Nephron progenitor cell (in vitro differentiated cells): ENCODE measurements around the gene KCNIP3.

ENCODE experiments used
- DNase-seq: peaks from one replicate; pipeline ENCODE4 v3.0.0; 2021
- H3K27ac Mint-ChIP-seq: 2 replicates; pipeline ENCODE4 v1.8.0; 2021; ENCODE audit warnings: mild to moderate bottlenecking, moderate library complexity, mixed read lengths
- H3K27me3 Mint-ChIP-seq: 2 replicates; pipeline ENCODE4 v1.8.0; 2021; ENCODE audit warnings: mild to moderate bottlenecking, low read depth, mixed read lengths; ENCODE audit not compliant: poor library complexity
- H3K36me3 Mint-ChIP-seq: 2 replicates; pipeline ENCODE4 v1.8.0; 2021; ENCODE audit warnings: low read depth, mixed read lengths
- H3K4me1 Mint-ChIP-seq: 2 replicates; pipeline ENCODE4 v1.8.0; 2021; ENCODE audit warnings: mixed read lengths
- H3K4me3 Mint-ChIP-seq: 2 replicates; pipeline ENCODE4 v1.8.0; 2021; ENCODE audit warnings: mild to moderate bottlenecking, moderate library complexity, mixed read lengths
- H3K9me3 Mint-ChIP-seq: 2 replicates; pipeline ENCODE4 v1.8.0; 2021; ENCODE audit warnings: mild to moderate bottlenecking, moderate library complexity, mixed read lengths
- CTCF ChIP-seq: fragments of 200-600 bp; sonication (generic); IDR thresholded peaks from 2 replicates; pipeline ENCODE4 v1.5.0; 2021; ENCODE audit warnings: antibody characterized with exemption

The KCNIP3 gene

GRCh38 chr2:95301876-95302641 is 4.9 kb downstream of the KCNIP3 start:
- DNase-seq: no peak
- Mint-ChIP-seq H3K4me1 (peaks cover 37% of the 10 kb centered on the region), H3K36me3 (no peaks in the 10 kb centered on the region), H3K9me3 (no peaks in the 10 kb centered on the region), H3K27ac (no peak overlapping the region), H3K4me3 (no peak overlapping the region), H3K27me3 (peaks cover 6% of the 10 kb centered on the region)
- no peak for TF ChIP-seq CTCF

- no peak overlapping the region for H3K27ac Mint-ChIP-seq
- H3K36me3 Mint-ChIP-seq: no peaks in the 10 kb centered on the region
- H3K9me3 Mint-ChIP-seq: no peaks in the 10 kb centered on the region
- no peak for TF ChIP-seq CTCF
- H3K27me3 Mint-ChIP-seq: peaks cover 3% of the 10 kb centered on the region
- no peak for DNase-seq
- peaks cover 31% of the 10 kb centered on the region for H3K4me1 Mint-ChIP-seq
- H3K4me3 Mint-ChIP-seq: no peak overlapping the region
These were observed 6.2 kb downstream of the KCNIP3 start for GRCh38 chr2:95303191-95303919.

- H3K27me3 Mint-ChIP-seq: peaks cover 3% of the 10 kb centered on the region
These were observed 8.4 kb downstream of the KCNIP3 start for GRCh38 chr2:95305380-95306061.

GRCh38 chr2:95306336-95306895 is 9.3 kb downstream of the KCNIP3 start:
- DNase-seq: no peak
- no peak for TF ChIP-seq CTCF
- no peak overlapping the region for H3K4me3 Mint-ChIP-seq
- peaks cover 3% of the 10 kb centered on the region for H3K27me3 Mint-ChIP-seq
- H3K36me3 Mint-ChIP-seq: no peaks in the 10 kb centered on the region
- H3K27ac Mint-ChIP-seq: peak overlapping the region; percentile 80
- no peaks in the 10 kb centered on the region for H3K9me3 Mint-ChIP-seq
- peaks cover 33% of the 10 kb centered on the region for H3K4me1 Mint-ChIP-seq

More at GRCh38 chr2:95305380-95306061, 8.4 kb downstream of the KCNIP3 start:
- no peaks in the 10 kb centered on the region for H3K36me3 Mint-ChIP-seq
- no peak overlapping the region for H3K27ac Mint-ChIP-seq
- no peak for DNase-seq
- no peak overlapping the region for H3K4me3 Mint-ChIP-seq
- TF ChIP-seq CTCF: no peak
- H3K9me3 Mint-ChIP-seq: no peaks in the 10 kb centered on the region
- H3K4me1 Mint-ChIP-seq: peaks cover 32% of the 10 kb centered on the region

GRCh38 chr2:95307036-95307435 is 9.9 kb downstream of the KCNIP3 start:
- Mint-ChIP-seq H3K36me3 (no peaks in the 10 kb centered on the region), H3K27me3 (peaks cover 3% of the 10 kb centered on the region), H3K4me3 (no peak overlapping the region), H3K4me1 (peaks cover 33% of the 10 kb centered on the region), H3K9me3 (no peaks in the 10 kb centered on the region), H3K27ac (no peak overlapping the region)
- no peak for DNase-seq
- TF ChIP-seq CTCF: no peak
